GM21390 (cell line): Measurements from ENCODE around the gene NFKB1.
"Not testable (repeated sequence)": the region's sequence is repeated elsewhere in the genome, so short reads cannot be mapped to it uniquely, and the experiment has no call there.

Experiments used
- ATAC-seq: cut with Tn5 transposase; IDR thresholded peaks from one replicate; pipeline ENCODE4 v1.9.1; 2021; ENCODE audit not compliant: unreplicated experiment

Gene NFKB1

GRCh38 chr4:102619776-102620631 lies 118.8 kb downstream of the NFKB1 start:
- not testable (repeated sequence) for ATAC-seq

GRCh38 chr4:102620697-102621497 lies 119.7 kb downstream of the NFKB1 start:
- no peak for ATAC-seq

GRCh38 chr4:102623622-102624021 lies 122.5 kb downstream of the NFKB1 start:
- ATAC-seq = no peak

GRCh38 chr4:102624505-102624904 lies 123.3 kb downstream of the NFKB1 start:
- no peak for ATAC-seq

GRCh38 chr4:102625232-102625930 lies 124.2 kb downstream of the NFKB1 start:
- ATAC-seq = peak; percentile 94

GRCh38 chr4:102627831-102628523 lies 126.8 kb downstream of the NFKB1 start:
- ATAC-seq = no peak

- ATAC-seq = no peak
Measured at GRCh38 chr4:102629673-102630072, 128.5 kb downstream of the NFKB1 start.

- ATAC-seq = no peak
Measured at GRCh38 chr4:102631616-102632015, 130.5 kb downstream of the NFKB1 start.

- ATAC-seq = no peak
Measured at GRCh38 chr4:102632241-102633065, 131.3 kb downstream of the NFKB1 start.

- ATAC-seq = no peak
Measured at GRCh38 chr4:102633100-102633499, 131.9 kb downstream of the NFKB1 start.

- no peak for ATAC-seq
Measured at GRCh38 chr4:102637391-102637790, 136.2 kb downstream of the NFKB1 start.

GRCh38 chr4:102638621-102639020 lies 137.5 kb downstream of the NFKB1 start:
- no peak for ATAC-seq

- ATAC-seq = no peak
Measured at GRCh38 chr4:102639598-102639997, 138.4 kb downstream of the NFKB1 start.

GRCh38 chr4:102640669-102641068 lies 139.5 kb downstream of the NFKB1 start:
- no peak for ATAC-seq

GRCh38 chr4:102641793-102642192 lies 140.6 kb downstream of the NFKB1 start:
- no peak for ATAC-seq

- ATAC-seq = no peak
Measured at GRCh38 chr4:102642631-102643298, 141.6 kb downstream of the NFKB1 start.

GRCh38 chr4:102647117-102647516 lies 146.0 kb downstream of the NFKB1 start:
- ATAC-seq = no peak

- no peak for ATAC-seq
Measured at GRCh38 chr4:102657206-102657605, 156.0 kb downstream of the NFKB1 start.

- ATAC-seq = no peak
Measured at GRCh38 chr4:102663073-102663472, 161.9 kb downstream of the NFKB1 start.
